ENCODE results near the gene LRRC39. TPM values are rescaled to one million over a fixed set of nuclear protein-coding genes. Genes with fewer than 3 reads are reported as not detected.

LRRC39 gene
- 0.37 and 0.39 TPM in 2 replicates for total RNA-seq

DNA sequence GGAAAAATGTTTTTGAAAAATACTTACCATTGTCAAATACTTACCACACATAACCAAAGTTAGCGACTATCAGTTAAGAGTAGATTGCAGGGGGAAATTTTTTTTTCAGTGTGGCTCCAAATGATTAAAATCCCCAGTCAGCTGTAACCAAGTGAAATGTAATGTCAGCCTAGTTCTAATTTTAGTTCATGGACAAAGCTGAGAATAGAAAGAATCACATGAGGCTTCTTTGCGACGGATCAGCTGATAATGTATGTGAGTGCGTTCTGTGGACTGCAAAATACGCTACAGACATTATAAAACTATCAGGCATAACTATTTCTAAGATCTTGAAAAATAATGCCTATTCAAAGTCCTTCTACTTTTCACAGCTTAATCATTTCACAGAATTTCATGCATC is at the start of gene LRRC39:
Gene LRRC39 (minus strand): TSS at position 166 of the 400 bp plus-strand sequence. CDS start 9,740 bp downstream, outside the sequence.

DNA sequence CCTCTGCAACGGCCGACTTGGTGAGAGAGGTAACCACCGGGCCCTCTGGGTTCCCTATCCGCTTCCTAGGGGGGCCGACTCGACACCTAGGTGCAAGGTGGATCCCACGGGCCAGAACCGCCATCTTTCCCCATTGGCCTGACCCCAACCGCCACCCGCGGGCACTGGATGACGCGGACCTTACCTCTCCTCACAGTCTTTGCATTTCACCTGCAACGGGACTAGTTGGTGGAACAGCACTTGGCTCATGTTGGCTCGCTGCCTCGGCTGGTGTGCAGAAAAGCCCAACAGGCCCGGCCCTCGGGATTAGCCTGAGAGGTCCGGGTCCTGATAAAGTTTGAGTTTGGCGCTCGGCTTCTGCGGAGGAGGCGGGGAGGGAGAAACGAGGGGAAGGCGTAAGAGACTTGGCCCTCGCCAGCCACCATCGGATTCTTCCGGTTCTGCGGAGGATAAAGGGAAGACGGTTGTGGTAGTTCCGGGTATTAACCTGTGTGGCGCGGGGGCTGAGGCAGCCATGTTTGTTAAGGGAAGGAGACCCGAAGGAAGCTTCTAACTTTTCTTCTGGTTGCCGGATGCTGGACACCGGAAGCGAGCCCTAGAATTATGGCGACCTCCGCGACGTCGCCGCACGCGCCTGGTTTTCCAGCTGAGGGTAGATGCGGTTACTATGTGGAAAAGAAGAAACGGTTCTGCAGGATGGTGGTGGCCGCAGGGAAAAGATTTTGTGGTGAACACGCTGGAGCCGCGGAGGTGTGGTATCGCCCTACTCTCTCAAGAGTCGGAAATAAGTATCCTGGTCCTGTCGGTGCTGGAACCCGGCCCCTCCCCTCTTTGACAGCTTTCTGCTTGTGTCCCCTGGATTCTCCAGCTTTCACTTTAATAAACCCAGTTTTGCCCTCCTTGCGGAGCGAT is 45.2 kb downstream of the LRRC39 start, which contains the start of the genes SASS6 and TRMT13:
Gene SASS6 (minus strand): TSS at position 365 of the 912 bp plus-strand sequence. CDS start 116 bp downstream, at position 249.
Gene TRMT13 (plus strand): TSS at position 598 of the 912 bp plus-strand sequence. CDS start 6 bp downstream, at position 604.

Small RNAs within 50 kb of the gene (small RNA-seq; reads per million reads assigned to genes)
- gene AC093019.1 (not detected), gene RPL23AP90 (not detected)

Other genes with a start within 250 kb of the LRRC39 start
- 13.2 and 19.0 TPM in 2 replicates for gene SLC35A3, start 208.3 kb downstream of the LRRC39 start, total RNA-seq
- gene SASS6, start 45.3 kb downstream of the LRRC39 start, total RNA-seq = 2.9 and 5.3 TPM in 2 replicates
- 11.4 and 16.0 TPM in 2 replicates for gene TRMT13, start 45.1 kb downstream of the LRRC39 start, total RNA-seq
- gene DBT, start 71.6 kb upstream of the LRRC39 start, total RNA-seq = 6.2 and 7.0 TPM in 2 replicates
- gene RTCA, start 88.0 kb upstream of the LRRC39 start, total RNA-seq = 27.6 and 32.1 TPM in 2 replicates
- gene CDC14A, start 174.2 kb upstream of the LRRC39 start, total RNA-seq = 3.3 and 3.5 TPM in 2 replicates

Data from subcutaneous preadipocyte (primary cell).